Measurements from ENCODE around the gene PPWD1. TPM values are rescaled to one million over a fixed set of nuclear protein-coding genes. Genes with fewer than 3 reads are reported as not detected.

The PPWD1 gene
- polyA plus RNA-seq, 1 donor from 2014 or later: 121 TPM

DNA sequence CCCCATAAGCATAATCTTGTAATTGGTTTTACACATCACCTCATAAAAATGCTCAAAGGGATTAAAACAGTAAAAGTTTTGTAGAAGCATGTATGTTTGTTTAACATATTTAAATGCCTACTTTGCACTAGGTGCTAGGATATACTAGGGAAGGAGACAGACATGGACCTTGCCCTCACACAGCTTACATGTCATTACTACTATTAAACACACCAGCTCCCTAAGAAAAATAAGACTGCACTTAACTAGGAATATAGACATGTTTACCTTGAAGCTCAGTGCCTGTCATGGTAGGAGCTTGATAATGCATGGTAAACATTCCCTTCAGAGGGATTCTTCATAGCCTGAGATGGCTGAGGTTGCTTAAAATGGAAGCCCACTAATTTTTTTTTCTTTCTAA lies 67.9 kb downstream of the PPWD1 start:
- no peak overlapping the region for H3K4me3 ChIP-seq (ENCODE audit: low read length)
- no peaks in the 10 kb centered on the region for H3F3A ChIP-seq (ENCODE audit: insufficient read depth, low read length, poor library complexity, severe bottlenecking)
- TF ChIP-seq EZH2 (IDR thresholded peaks at IDR 0.05; ENCODE audit: borderline replicate concordance, insufficient read depth, low read length, poor library complexity, severe bottlenecking): no peak
- no peak for TF ChIP-seq EP300 (conservative IDR thresholded peaks at IDR 0.05; ENCODE audit: poor library complexity, severe bottlenecking)
- TF ChIP-seq, protein P1, sequence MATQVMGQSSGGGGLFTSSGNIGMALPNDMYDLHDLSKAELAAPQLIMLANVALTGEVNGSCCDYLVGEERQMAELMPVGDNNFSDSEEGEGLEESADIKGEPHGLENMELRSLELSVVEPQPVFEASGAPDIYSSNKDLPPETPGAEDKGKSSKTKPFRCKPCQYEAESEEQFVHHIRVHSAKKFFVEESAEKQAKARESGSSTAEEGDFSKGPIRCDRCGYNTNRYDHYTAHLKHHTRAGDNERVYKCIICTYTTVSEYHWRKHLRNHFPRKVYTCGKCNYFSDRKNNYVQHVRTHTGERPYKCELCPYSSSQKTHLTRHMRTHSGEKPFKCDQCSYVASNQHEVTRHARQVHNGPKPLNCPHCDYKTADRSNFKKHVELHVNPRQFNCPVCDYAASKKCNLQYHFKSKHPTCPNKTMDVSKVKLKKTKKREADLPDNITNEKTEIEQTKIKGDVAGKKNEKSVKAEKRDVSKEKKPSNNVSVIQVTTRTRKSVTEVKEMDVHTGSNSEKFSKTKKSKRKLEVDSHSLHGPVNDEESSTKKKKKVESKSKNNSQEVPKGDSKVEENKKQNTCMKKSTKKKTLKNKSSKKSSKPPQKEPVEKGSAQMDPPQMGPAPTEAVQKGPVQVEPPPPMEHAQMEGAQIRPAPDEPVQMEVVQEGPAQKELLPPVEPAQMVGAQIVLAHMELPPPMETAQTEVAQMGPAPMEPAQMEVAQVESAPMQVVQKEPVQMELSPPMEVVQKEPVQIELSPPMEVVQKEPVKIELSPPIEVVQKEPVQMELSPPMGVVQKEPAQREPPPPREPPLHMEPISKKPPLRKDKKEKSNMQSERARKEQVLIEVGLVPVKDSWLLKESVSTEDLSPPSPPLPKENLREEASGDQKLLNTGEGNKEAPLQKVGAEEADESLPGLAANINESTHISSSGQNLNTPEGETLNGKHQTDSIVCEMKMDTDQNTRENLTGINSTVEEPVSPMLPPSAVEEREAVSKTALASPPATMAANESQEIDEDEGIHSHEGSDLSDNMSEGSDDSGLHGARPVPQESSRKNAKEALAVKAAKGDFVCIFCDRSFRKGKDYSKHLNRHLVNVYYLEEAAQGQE (IDR thresholded peaks at IDR 0.05; ENCODE audit: borderline replicate concordance): no peak
- no peak for TF ChIP-seq SMC3 (conservative IDR thresholded peaks at IDR 0.05; ENCODE audit: poor library complexity)
- no peak for TF ChIP-seq TAF1 (IDR thresholded peaks at IDR 0.05; ENCODE audit: low read depth)
- TF ChIP-seq, protein P2, sequence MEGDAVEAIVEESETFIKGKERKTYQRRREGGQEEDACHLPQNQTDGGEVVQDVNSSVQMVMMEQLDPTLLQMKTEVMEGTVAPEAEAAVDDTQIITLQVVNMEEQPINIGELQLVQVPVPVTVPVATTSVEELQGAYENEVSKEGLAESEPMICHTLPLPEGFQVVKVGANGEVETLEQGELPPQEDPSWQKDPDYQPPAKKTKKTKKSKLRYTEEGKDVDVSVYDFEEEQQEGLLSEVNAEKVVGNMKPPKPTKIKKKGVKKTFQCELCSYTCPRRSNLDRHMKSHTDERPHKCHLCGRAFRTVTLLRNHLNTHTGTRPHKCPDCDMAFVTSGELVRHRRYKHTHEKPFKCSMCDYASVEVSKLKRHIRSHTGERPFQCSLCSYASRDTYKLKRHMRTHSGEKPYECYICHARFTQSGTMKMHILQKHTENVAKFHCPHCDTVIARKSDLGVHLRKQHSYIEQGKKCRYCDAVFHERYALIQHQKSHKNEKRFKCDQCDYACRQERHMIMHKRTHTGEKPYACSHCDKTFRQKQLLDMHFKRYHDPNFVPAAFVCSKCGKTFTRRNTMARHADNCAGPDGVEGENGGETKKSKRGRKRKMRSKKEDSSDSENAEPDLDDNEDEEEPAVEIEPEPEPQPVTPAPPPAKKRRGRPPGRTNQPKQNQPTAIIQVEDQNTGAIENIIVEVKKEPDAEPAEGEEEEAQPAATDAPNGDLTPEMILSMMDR (IDR thresholded peaks at IDR 0.05; ENCODE audit: poor library complexity, severe bottlenecking): no peak
- no peak for TF ChIP-seq RAD21 (conservative IDR thresholded peaks at IDR 0.05)
- no peaks in the 10 kb centered on the region for H3K27me3 ChIP-seq (ENCODE audit: insufficient read depth, low read depth, low read length)
- no peaks in the 10 kb centered on the region for H4K20me1 ChIP-seq (ENCODE audit: insufficient read depth)
- H3K9me3 ChIP-seq (ENCODE audit: low read length): no peaks in the 10 kb centered on the region
- no peak overlapping the region for H2AFZ ChIP-seq (ENCODE audit: low read depth, low read length)
- no peaks in the 10 kb centered on the region for H3K36me3 ChIP-seq (ENCODE audit: insufficient read depth, low read length)
- H3K79me2 ChIP-seq (replicated peaks; ENCODE audit: insufficient read depth, low read length): peaks cover 43% of the 10 kb centered on the region
- no peak overlapping the region for H3K4me2 ChIP-seq (ENCODE audit: low read length)
- no peaks in the 10 kb centered on the region for H3K9me2 ChIP-seq (ENCODE audit: insufficient read depth, low read length)
- no peak overlapping the region for H3K9ac ChIP-seq (ENCODE audit: low read length)
- H3K27ac ChIP-seq (ENCODE audit: low read length): no peak overlapping the region

Small RNAs within 50 kb of the gene (small RNA-seq; reads per million reads assigned to genes)
- 0 reads per million in 3 experiments for gene RNU6-540P

Other genes starting within 250 kb of the PPWD1 start
- gene ADAMTS6, start 81.4 kb upstream of the PPWD1 start, polyA plus RNA-seq: 0.46 and 0.58 TPM in 2 replicates
- 5.6 and 6.5 TPM in 2 replicates for gene CENPK, start 128 bp upstream of the PPWD1 start, polyA plus RNA-seq
- 28.2 and 29.0 TPM in 2 replicates for gene TRIM23, start 61.0 kb downstream of the PPWD1 start, polyA plus RNA-seq
- gene SHLD3, start 61.7 kb downstream of the PPWD1 start, polyA plus RNA-seq: 20.9 and 26.8 TPM in 2 replicates
- 80.3 and 95.0 TPM in 2 replicates for gene TRAPPC13, start 61.7 kb downstream of the PPWD1 start, polyA plus RNA-seq
- 9.3 and 9.6 TPM in 2 replicates for gene SGTB, start 158.8 kb downstream of the PPWD1 start, polyA plus RNA-seq
- 13.7 and 18.7 TPM in 2 replicates for gene NLN, start 158.9 kb downstream of the PPWD1 start, polyA plus RNA-seq

Data from neural cell (in vitro differentiated cells).